ENCODE results near the gene NEDD4.

Gene NEDD4

DNA sequence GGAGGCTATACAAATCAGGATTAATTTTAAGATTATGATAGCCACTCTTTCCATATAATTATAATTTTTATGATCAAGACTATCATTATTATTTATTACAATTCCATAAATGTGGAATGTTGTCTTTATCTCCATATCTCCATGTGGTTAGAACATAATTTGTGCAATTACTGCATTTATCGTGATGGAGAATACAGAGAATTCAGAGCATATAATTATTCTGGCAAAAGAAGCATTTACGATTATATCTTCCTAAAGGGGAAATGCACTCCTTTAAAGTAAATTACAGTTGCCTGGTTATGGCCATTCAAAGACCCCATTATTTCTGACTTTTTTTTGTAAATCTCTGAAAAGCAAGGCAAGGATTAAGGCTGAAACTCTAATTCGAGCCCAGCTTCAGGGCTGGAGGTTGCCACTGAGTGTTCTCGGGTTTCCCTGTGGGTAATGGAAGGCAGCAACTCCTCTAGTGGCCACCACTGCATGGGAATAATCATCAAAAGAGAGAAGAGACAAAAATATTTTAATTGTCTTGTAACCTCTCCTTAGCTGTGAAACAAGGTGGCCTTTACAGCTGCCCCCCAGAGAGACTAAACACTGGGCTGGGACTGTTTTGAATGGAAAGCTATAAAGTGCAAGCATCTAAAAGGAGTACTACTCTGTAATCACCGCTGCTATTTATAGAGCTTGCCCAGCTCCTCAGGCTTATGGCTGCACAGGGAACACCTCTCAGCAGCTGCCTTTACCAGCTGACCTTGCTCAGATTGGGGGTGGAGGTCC, 190.6 kb downstream of the NEDD4 start:
- Histone ChIP-seq H3K79me2 (ENCODE audit: control insufficient read depth, low read length) (no peaks in the 10 kb centered on the region), H3K9me2 (replicated peaks; ENCODE audit: control insufficient read depth, low read length) (no peaks in the 10 kb centered on the region), H3K4me3 (ENCODE audit: low read length) (no peak overlapping the region), H3K4me2 (ENCODE audit: low read length) (no peak overlapping the region), H3K27me3 (ENCODE audit: control insufficient read depth, low read length) (no peaks in the 10 kb centered on the region; the same call in 1 of the 2 replicates), H3F3A (ENCODE audit: control insufficient read depth, insufficient read depth) (no peaks in the 10 kb centered on the region), H3K36me3 (ENCODE audit: control insufficient read depth, low read length) (no peaks in the 10 kb centered on the region), H4K20me1 (ENCODE audit: control insufficient read depth, insufficient read depth, low read depth, low read length) (no peaks in the 10 kb centered on the region), H3K4me1 (ENCODE audit: control insufficient read depth, low read length) (no peaks in the 10 kb centered on the region), H3K27ac (ENCODE audit: low read depth, low read length) (no peak overlapping the region), H3K9me3 (ENCODE audit: control insufficient read depth, insufficient read depth, low read length) (no peaks in the 10 kb centered on the region)
- no peak for TF ChIP-seq EZH2phosphoT487 (IDR thresholded peaks at IDR 0.05; ENCODE audit: borderline replicate concordance, low read length)
- no peak for TF ChIP-seq CTCF (IDR thresholded peaks at IDR 0.05; ENCODE audit: low read depth, low read length, poor library complexity, severe bottlenecking)

DNA sequence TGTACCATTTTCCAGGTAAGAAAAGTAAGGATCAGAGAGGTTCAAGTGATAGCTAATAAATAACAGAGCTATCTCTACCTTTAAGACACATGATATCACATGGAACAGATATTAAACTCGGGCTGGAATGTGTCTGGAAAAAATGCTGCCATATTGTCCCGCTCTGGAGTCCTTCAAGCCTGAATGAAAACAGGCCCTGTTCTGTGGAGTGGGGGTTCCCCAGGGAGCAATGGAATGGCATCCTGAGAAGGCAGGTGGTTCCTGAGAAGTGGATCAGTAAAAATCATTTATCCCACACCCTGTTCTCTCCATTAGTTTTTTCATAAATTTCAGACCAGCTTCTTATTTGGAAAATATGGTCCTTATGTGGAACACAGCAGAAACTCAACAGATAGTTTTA, 193.2 kb downstream of the NEDD4 start:
- no peaks in the 10 kb centered on the region for H3K9me3 ChIP-seq (ENCODE audit: control insufficient read depth, insufficient read depth, low read length)
- H3K4me2 ChIP-seq (ENCODE audit: low read length): peak overlapping the region; percentile 5; the same call in 1 of the 2 replicates
- H3K4me1 ChIP-seq (ENCODE audit: control insufficient read depth, low read length): no peaks in the 10 kb centered on the region
- H3K9me2 ChIP-seq (replicated peaks; ENCODE audit: control insufficient read depth, low read length): no peaks in the 10 kb centered on the region
- no peak overlapping the region for H3K4me3 ChIP-seq (ENCODE audit: low read length)
- no peaks in the 10 kb centered on the region for H3K79me2 ChIP-seq (ENCODE audit: control insufficient read depth, low read length)
- TF ChIP-seq CTCF (IDR thresholded peaks at IDR 0.05; ENCODE audit: low read depth, low read length, poor library complexity, severe bottlenecking): no peak
- TF ChIP-seq EZH2phosphoT487 (IDR thresholded peaks at IDR 0.05; ENCODE audit: borderline replicate concordance, low read length): no peak
- no peaks in the 10 kb centered on the region for H3F3A ChIP-seq (ENCODE audit: control insufficient read depth, insufficient read depth)
- no peaks in the 10 kb centered on the region for H4K20me1 ChIP-seq (ENCODE audit: control insufficient read depth, insufficient read depth, low read depth, low read length)
- no peaks in the 10 kb centered on the region for H3K36me3 ChIP-seq (ENCODE audit: control insufficient read depth, low read length)
- H3K27ac ChIP-seq (ENCODE audit: low read depth, low read length): no peak overlapping the region
- H3K27me3 ChIP-seq (ENCODE audit: control insufficient read depth, low read length): no peaks in the 10 kb centered on the region; the same call in 1 of the 2 replicates

GRCh38 chr15:55799291-55800212, 193.9 kb downstream of the NEDD4 start:
- H3K9me3 ChIP-seq (ENCODE audit: control insufficient read depth, insufficient read depth, low read length): no peaks in the 10 kb centered on the region
- no peak overlapping the region for H3K4me3 ChIP-seq (ENCODE audit: low read length)
- H3K79me2 ChIP-seq (ENCODE audit: control insufficient read depth, low read length): no peaks in the 10 kb centered on the region
- no peaks in the 10 kb centered on the region for H4K20me1 ChIP-seq (ENCODE audit: control insufficient read depth, insufficient read depth, low read depth, low read length)
- no peak overlapping the region for H3K27ac ChIP-seq (ENCODE audit: low read depth, low read length)
- no peaks in the 10 kb centered on the region for H3K36me3 ChIP-seq (ENCODE audit: control insufficient read depth, low read length)
- peak overlapping the region; percentile 5; the same call in 1 of the 2 replicates for H3K4me2 ChIP-seq (ENCODE audit: low read length)
- TF ChIP-seq EZH2phosphoT487 (IDR thresholded peaks at IDR 0.05; ENCODE audit: borderline replicate concordance, low read length) (no peak), CTCF (IDR thresholded peaks at IDR 0.05; ENCODE audit: low read depth, low read length, poor library complexity, severe bottlenecking) (peak; percentile 72)
- H3K27me3 ChIP-seq (ENCODE audit: control insufficient read depth, low read length): no peaks in the 10 kb centered on the region
- no peaks in the 10 kb centered on the region for H3F3A ChIP-seq (ENCODE audit: control insufficient read depth, insufficient read depth)
- H3K4me1 ChIP-seq (ENCODE audit: control insufficient read depth, low read length): no peaks in the 10 kb centered on the region
- no peaks in the 10 kb centered on the region for H3K9me2 ChIP-seq (replicated peaks; ENCODE audit: control insufficient read depth, low read length)
